Gastroesophageal sphincter (tissue), 3 donors: ENCODE measurements around the gene VSTM4.

Source experiments
- CTCF ChIP-seq, 4 experiments: fragments of 200-600 bp in 2 of 4; fragments of 450-650 bp in 2 of 4; sonication (generic) in 1 of 4; IDR thresholded peaks; one replicate each; pipeline ENCODE4 v1.5.1; 2017 to 2019; ENCODE audit warnings: antibody characterized with exemption in 4 of 4, mild to moderate bottlenecking in 2 of 4, moderate library complexity in 2 of 4
- EP300 ChIP-seq: sonication (generic); formaldehyde crosslinking; IDR thresholded peaks from one replicate; pipeline ENCODE4 v1.6.1; 2017; ENCODE audit warnings: antibody characterized with exemption, mild to moderate bottlenecking
- POLR2A ChIP-seq, 2 donors: fragments of 450-650 bp; IDR thresholded peaks; one replicate each; pipeline ENCODE4 v1.6.1; 2017; ENCODE audit warnings: antibody characterized with exemption in 2 of 2, mild to moderate bottlenecking in 2 of 2, moderate library complexity in 1 of 2
- POLR2AphosphoS5 ChIP-seq: sonication (generic); formaldehyde crosslinking; IDR thresholded peaks from one replicate; pipeline ENCODE4 v1.6.1; 2017; ENCODE audit warnings: antibody characterized with exemption

DNA sequence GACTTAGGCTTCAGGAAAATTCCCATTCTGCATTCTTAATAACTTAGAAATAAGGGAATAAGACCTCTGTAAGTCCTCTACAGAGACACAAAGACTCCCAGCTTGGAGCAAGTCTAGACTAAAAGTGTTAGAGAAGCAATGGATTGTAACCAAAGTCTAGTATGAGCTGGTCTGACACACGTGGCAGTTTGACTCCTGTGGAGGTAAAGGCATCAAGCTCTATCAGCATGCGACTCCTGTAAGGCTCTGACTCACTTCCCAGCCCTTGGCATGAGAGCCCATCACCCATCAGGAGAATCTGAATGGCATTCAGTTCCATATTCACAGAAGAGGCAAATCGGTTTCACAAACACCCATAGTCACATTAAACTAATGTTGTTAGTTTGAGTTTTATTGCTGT lies 4.4 kb upstream of the VSTM4 start:
- TF ChIP-seq CTCF (IDR thresholded peaks at IDR 0.05) (no peak), POLR2A (IDR thresholded peaks at IDR 0.05) (no peak), POLR2AphosphoS5 (no peak), EP300 (no peak)
